ENCODE measurements around the gene HES6.

DNA sequence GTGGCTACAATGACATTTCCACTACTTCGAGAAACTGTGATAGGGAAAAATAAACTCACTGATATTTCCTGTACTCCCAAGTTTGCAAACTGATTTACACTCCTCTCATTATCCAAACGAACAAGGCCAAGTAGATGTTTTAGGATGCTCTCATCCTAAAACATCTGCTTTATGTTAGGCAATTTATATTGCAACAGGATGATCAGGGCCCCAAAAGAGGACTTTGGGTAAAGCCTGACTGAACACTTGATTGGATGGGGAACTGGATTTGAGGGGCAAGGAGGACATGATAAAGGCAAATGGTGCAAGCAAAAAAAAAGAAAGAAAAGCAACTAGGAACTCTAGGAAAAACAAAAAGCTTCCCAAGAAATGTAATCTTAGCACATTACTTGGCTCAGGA lies 2.1 kb upstream of the HES6 start:
- TF ChIP-seq, protein P1, sequence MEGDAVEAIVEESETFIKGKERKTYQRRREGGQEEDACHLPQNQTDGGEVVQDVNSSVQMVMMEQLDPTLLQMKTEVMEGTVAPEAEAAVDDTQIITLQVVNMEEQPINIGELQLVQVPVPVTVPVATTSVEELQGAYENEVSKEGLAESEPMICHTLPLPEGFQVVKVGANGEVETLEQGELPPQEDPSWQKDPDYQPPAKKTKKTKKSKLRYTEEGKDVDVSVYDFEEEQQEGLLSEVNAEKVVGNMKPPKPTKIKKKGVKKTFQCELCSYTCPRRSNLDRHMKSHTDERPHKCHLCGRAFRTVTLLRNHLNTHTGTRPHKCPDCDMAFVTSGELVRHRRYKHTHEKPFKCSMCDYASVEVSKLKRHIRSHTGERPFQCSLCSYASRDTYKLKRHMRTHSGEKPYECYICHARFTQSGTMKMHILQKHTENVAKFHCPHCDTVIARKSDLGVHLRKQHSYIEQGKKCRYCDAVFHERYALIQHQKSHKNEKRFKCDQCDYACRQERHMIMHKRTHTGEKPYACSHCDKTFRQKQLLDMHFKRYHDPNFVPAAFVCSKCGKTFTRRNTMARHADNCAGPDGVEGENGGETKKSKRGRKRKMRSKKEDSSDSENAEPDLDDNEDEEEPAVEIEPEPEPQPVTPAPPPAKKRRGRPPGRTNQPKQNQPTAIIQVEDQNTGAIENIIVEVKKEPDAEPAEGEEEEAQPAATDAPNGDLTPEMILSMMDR (IDR thresholded peaks at IDR 0.05; ENCODE audit: insufficient read depth, low read length, poor library complexity, severe bottlenecking) = no peak
- TF ChIP-seq EZH2phosphoT487 (conservative IDR thresholded peaks at IDR 0.05; ENCODE audit: low read length) = no peak
